Esophagus squamous epithelium (tissue), 4 donors: Measurements from ENCODE around the gene TAF4B.

Experiments used
- POLR2A ChIP-seq, 4 donors: fragments of 450-650 bp; IDR thresholded peaks; one replicate each; pipeline ENCODE4 v1.6.1; 2017; ENCODE audit warnings: antibody characterized with exemption in 4 of 4, mild to moderate bottlenecking in 4 of 4, moderate library complexity in 3 of 4
- TF ChIP-seq, protein P1 (sequence below), 6 experiments: fragments of 450-650 bp in 4 of 6; fragments of 200-600 bp in 2 of 6; sonication (generic) in 2 of 6; IDR thresholded peaks; one replicate each; pipeline ENCODE4 v1.5.1; 2016 to 2019; ENCODE audit warnings: antibody characterized with exemption in 6 of 6, mild to moderate bottlenecking in 4 of 6, moderate library complexity in 4 of 6

DNA sequence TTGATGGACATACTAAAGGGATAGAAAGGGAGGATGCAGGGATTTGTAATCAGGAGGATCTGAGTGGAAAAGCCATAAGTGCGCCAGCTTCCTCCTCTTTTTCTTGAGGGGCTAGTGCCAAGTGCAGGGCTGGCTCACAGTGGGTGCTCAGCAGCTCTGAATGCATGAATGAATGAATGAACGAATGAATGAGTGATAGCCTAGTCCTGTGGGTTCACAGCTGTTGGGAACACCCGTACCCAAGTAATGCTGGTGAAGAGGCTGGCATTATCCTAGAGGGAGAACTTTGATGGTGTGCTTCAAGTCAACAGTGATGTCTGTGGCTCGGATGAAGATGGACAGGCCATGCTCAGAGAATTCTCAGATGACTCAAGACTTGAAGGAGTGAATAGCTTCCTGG, 213.3 kb downstream of the TAF4B start:
- TF ChIP-seq, protein P1, sequence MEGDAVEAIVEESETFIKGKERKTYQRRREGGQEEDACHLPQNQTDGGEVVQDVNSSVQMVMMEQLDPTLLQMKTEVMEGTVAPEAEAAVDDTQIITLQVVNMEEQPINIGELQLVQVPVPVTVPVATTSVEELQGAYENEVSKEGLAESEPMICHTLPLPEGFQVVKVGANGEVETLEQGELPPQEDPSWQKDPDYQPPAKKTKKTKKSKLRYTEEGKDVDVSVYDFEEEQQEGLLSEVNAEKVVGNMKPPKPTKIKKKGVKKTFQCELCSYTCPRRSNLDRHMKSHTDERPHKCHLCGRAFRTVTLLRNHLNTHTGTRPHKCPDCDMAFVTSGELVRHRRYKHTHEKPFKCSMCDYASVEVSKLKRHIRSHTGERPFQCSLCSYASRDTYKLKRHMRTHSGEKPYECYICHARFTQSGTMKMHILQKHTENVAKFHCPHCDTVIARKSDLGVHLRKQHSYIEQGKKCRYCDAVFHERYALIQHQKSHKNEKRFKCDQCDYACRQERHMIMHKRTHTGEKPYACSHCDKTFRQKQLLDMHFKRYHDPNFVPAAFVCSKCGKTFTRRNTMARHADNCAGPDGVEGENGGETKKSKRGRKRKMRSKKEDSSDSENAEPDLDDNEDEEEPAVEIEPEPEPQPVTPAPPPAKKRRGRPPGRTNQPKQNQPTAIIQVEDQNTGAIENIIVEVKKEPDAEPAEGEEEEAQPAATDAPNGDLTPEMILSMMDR (IDR thresholded peaks at IDR 0.05): no peak
- no peak for TF ChIP-seq POLR2A (IDR thresholded peaks at IDR 0.05)
